Glomerular endothelial cell (primary cell): ENCODE results near the gene IL18BP. TPM values are rescaled to one million over a fixed set of nuclear protein-coding genes. Genes with fewer than 3 reads are reported as not detected.

Experiments used
- DNase-seq: peaks from one replicate; pipeline ENCODE4 v3.0.0-alpha.2; 2011; ENCODE audit warnings: low read depth, low spot score; ENCODE audit errors: extremely low read depth
- total RNA-seq: library from RNA; depleted of rRNA; stranded (reverse); fragments of >200 nt; gene quantifications from 2 replicates; pipeline ENCODE4 v1.2.3, GENCODE V29; 2015

Gene IL18BP
- total RNA-seq, 1 donor from 2014 or later = 14.8 TPM

DNA sequence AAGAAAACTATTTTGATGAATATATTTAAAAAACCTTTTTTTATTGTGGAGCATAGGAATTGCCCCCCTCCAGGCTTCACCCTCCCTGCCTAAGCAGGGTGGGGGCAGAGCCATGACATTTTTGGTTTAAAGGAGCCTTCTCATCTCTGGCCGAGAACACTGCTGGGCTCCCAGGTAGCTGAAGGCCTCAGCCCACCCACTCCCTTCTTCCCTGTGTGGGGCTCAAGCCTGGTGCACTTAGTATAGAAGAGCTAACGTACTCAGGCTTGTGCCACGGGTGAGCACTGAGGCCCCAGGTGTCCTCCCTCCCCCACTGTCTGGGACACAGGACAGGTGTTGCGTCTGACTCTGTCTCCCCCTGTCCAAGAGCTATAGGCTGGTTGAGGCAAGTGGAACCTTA lies 2.2 kb upstream of the IL18BP start:
- no peak for DNase-seq

DNA sequence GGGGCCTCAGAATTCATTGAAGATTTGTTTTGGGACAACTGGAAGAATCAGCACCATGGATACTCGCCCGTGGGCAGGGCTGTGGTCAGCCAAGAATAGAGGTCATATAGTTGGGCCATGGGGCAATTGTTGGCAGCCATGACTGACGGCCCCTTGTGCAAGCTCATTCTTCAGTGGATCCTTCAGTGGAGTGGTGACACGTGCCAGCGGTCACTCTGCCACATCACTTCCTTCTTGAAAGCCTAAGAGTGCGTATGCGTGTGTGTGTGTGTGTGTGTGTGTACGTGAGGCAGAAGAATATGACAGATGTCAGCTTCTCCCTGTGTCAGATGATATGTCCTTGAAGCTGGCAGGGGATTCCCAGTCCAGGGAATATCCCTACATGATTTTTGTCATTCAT lies 1.8 kb upstream of the IL18BP start:
- DNase-seq = no peak

DNA sequence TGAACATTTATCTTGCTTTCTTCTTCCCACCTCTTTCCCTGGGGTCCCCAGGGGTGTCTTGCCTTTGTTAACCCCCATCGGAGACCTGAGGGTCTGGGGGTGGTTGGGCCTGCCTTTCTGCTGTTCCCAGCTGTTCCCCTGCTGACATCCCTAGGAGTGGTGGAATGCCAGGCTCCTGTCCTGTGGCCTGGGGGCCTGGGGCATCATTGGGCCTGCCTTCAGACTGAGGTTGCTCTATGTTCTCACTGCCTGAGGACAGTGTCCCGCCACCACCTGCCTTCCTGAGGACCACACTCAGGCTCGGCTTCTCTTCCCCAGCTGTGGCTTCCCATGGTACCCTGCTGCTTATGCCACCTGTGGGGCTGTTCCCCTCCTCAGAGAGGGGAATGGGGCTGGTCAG lies 1.1 kb upstream of the IL18BP start:
- no peak for DNase-seq

DNA sequence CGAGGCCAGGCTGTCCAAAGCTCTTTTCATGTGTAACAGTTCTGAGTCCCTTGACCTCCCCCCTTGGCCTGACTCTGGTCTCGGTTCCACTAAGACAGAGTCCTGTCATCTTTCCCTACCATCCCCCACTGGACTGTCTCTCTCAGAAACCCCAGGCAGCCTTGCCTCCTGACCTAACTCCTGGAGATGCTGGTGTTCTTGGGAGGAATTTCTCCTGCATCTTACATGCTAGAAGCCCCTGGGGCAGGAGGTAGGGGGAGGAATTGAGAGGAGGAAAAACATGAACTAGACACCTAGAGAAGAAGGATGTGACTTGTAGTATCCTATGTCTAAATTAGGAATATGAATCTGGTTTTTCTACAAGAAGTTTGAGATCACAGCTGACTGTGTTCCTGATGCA lies 648 bp upstream of the IL18BP start:
- DNase-seq = no peak

DNA sequence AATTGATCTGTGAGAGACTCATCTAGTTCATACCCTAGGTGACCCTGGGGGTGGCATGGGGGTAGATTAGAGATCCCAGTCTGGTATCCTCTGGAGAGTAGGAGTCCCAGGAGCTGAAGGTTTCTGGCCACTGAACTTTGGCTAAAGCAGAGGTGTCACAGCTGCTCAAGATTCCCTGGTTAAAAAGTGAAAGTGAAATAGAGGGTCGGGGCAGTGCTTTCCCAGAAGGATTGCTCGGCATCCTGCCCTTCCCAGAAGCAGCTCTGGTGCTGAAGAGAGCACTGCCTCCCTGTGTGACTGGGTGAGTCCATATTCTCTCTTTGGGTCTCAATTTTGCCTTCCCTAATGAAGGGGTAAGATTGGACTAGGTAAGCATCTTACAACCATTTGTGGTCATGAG lies 653 bp downstream of the IL18BP start:
- no peak for DNase-seq

DNA sequence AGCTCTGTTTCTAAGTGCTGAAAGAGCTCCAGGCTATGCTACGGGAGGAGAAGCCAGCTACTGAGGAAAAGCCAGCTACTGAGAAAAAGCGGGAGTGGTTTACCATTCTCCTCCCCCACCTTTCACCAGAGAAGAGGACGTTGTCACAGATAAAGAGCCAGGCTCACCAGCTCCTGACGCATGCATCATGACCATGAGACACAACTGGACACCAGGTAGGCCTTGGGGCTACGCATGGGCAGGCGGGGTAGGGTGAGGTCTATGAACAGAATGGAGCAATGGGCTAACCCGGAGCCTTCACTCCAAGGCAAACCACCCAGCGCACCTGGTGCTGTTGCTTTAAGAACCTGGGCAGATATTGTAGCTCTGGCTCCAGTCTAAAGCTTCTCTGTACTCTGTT lies 1.1 kb downstream of the IL18BP start:
- DNase-seq = no peak

DNA sequence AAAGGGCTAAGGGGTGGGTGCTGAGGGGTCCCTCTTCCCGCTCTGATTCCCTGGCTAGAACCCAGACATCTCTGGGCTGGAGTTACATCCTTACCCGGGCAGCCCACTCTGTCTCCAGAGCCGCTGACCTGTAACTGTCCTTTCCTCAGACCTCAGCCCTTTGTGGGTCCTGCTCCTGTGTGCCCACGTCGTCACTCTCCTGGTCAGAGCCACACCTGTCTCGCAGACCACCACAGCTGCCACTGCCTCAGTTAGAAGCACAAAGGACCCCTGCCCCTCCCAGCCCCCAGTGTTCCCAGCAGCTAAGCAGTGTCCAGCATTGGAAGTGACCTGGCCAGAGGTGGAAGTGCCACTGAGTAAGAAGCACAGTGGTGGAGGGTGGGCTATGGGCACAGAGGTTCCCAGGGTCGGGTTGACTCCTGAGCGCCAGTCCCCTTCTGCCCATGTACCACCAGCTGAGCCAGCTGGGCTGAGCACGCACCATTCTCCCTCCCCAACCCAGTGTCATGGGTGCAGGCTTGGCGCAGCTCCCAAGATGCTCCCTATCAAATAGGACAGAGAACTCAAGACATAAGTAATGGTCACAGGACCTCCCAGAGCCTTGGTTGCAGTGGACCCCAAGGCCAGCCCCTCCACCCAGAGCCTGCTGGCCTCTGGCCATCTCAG lies 1.6 kb downstream of the IL18BP start:
- no peak for DNase-seq

DNA sequence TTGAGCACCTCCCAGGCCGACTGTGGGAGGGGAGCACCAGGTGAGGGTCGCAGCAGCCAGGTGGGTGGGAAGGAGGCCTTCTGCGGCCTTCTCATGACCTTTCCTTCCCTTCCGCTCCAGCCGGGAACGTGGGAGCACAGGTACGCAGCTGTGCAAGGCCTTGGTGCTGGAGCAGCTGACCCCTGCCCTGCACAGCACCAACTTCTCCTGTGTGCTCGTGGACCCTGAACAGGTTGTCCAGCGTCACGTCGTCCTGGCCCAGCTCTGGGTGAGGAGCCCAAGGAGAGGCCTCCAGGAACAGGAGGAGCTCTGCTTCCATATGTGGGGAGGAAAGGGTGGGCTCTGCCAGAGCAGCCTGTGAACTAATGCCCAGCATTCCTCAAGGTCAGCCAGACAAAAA lies 2.6 kb downstream of the IL18BP start:
- no peak for DNase-seq

DNA sequence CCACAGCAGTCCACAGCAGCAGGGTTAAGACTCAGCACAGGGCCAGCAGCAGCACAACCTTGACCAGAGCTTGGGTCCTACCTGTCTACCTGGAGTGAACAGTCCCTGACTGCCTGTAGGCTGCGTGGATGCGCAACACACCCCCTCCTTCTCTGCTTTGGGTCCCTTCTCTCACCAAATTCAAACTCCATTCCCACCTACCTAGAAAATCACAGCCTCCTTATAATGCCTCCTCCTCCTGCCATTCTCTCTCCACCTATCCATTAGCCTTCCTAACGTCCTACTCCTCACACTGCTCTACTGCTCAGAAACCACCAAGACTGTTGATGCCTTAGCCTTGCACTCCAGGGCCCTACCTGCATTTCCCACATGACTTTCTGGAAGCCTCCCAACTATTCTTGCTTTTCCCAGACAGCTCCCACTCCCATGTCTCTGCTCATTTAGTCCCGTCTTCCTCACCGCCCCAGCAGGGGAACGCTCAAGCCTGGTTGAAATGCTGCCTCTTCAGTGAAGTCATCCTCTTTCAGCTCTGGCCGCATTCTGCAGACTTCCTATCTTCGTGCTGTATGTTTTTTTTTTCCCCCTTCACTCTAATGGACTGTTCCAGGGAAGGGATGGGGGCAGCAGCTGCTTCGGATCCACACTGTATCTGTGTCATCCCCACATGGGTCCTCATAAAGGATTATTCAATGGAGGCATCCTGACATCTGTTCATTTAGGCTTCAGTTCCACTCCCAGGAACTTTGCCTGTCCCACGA lies 3.3 kb downstream of the IL18BP start:
- DNase-seq = no peak

DNA sequence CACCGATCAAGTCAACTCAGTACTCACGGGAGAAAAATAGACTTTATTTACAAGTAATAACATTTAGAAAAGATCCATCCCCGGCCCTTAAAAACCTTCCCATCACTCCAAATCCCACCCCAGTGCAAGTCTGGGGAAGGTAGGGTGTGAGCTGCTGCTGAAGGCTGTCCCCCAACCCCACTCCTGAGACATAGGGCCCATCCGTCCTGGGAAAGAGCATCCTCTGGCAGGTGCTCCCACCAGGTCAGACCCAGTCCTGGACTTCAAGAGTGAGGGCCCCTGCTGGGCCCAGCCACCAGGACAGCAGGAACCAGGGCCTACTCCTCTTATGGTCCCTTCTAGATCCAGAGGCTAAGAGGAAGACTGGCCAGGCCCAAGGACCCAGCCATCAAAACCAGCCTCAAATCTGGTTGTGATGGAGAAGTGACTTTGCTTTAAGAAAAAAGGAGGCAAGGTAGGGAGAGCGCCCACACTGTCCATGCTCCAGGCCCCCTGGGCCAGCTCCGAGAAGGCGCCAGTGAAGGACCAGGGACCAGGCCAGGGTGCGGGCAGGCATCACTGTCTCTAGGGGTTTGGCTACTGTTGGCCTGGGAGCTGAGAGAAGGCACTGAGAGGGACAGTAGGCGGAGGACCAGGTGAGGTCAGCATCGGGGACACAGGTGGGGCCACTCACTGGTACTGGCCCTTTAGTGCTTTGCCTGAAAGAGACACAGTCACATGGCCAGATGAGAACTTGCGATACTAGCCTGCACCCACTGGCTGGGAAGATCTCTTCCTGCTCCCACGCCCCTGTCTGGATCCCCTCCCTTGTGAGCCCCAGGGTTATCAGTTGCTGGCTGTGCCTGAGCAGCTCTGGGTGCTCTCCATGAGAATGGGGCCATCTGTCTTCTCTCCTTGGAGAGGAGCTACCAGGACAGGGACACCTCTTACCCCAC lies 4.4 kb downstream of the IL18BP start:
- no peak for DNase-seq

DNA sequence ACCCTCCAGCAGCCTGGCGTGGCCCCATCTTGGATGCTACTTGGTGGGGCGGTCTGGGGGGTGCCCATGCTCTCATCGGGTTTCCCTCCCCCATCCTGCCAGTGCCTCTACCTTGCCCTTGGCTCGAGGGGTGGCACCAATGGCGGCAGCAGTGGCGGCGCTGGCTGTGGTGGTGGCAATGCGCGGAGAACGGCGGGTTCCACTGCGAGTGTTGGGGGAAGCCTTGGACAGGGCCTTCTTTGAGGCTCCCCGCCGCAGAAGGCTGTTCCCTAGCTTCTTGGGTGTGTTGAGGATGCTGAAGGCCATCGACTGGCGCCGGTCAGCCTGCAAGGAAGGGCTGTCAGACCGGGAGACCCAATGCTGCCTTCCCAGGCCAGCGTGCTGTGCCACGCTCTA lies 5.1 kb downstream of the IL18BP start:
- no peak for DNase-seq

DNA sequence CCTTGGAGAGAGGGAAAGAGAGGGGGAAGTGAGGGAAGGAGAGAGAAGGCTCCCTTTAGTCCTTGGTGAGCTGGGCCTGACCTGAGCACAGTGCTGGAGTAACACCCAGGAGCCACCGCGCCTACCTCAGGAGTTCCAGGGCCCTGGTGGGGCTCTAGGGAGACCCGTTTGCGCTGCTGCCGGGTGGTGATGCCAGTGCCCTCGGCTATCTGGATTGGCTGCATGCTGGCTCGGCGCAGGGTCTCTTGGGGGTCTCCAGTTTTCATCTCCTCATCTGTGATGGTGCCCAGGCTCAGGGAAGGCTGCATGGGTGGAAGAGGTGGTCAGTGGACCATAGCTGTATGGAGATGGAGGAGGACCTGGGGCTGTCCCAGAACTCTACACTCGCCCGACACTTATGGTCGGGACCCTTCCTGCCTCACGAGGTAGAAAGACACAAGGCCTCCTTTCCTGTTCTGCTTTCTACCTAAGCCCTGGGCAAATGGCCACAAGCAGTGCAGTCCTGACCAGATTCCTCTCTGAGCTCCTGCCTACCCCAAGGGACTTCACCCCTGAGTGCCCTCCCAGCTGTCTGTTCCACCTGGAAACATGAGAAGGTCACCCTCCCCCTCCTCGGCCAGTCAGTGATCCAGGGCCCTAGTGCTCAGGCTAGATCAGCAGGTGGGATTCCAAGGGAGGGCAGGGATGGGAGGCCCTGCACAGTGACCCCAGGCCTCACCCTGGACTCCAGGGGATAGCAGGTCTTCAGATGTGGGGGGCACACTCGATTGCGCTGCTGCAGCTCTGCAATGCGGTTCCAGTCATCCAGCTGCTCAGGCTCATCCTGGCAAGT lies 6.0 kb downstream of the IL18BP start:
- DNase-seq = no peak

DNA sequence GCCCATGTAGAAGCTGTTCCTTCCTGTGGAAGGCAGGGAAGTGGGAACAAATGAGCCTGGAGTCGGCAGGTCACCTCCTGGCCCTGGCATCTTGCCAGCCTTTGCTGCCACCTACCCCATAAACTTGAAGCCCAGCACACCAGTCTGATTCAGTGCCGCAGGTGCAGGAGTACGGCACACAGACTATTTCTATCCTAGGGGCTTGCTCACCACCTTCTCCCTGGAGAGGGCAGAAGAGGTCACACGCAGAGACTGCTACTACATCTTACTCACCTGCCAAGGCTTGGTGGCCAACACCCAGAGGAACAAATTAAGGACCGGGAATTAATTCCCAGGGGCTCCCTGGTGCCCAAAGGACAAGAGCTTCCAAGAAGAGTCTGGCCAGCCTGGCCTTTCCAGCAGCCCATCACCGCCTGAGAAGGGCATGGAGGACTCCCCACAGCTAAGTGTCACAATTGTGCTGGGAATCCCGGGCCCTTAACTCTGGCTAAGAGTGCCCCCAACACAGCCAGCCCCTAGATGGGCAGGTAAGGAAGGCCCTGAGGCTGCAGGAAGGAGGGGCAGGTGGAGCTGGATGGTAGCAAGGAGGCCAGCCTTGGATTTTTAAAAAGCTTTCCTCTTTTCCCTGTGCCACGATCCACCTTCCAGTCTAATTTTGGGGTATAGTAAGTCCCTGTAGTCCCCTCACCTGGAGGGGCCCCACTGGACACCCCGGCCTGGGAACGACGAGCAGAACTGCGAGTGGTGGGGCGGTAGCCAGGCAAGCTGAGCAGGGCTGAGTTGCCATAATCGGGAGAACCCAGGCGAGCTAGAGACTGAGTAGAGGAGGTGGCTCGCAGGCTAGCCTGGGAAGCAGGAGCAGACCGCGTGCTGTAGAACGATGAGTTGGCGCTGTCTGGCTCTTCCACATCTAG lies 6.9 kb downstream of the IL18BP start:
- DNase-seq = no peak

DNA sequence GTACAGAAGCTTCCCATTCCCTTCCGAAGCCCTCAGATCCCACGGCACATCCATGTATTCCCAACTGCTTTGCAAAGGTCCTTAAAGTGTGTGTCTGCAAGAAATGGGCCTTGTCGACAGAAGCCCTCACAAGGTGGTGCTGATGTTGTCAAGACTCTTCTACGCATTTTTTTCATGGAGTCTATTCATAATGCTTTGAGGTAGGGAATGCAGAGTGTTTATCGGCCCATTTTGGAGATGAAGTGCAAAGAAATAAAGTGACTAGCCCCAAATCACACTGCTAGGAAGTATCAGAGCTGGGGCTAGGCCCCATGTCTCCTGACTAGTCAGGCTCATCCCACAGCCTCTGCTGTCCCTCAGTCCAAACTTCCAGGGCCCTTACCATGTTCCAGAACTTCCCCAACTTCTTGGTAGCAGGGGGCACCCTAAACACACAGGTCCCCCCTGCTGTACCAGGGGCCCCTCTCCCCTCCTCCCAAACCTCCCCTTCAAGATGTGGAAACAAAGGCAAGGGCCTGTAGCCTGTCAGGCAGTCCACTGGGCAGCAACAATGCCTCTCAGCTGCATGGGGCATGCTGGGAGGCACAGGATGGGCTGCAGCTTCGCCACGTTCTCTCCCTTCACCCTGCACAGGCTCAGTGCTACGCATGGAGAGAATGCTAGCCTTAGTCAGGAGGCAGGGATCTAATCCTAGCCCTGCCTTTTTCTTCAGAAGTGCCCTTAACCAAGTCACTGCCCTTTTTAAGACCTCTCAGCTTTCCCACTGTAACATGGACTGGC lies 7.8 kb downstream of the IL18BP start:
- DNase-seq = no peak

DNA sequence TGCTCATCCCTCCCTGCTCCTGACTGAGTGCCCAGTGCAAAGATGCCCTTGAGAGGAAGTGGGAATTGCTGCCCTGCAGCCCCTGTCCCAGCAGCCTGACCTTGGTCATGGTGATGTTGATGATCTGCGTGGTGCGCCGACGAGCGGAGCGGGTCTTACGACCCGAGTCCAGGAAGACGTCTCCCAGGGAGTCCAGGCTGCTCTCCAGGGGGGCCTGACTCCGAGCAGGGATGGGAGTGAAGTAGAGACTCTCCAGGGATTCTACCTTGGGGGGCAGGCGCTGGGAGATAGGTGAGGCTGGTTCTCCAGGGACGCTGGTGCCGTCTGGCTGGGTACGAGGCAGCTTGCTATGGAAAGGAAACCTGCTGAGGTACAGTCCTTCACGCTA lies 8.4 kb downstream of the IL18BP start:
- no peak for DNase-seq

DNA sequence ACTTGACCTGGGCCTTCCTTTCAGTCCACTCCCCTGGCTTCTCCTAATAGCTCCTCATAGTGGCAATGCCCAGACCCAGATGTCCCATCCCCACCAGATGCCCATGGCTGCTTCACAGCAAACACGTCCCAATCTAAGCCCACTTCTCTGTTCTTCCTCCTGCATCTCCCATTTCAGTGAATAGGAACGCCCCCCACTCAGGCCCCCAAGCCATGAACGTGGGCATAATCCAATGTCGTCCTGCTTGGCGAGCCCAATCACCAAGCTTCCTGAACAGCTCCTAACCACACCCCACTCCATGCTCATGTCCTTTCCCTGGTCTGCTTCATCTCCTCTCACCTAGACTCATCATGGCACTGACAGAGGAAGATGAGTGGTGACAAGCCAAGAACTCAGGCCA lies 8.9 kb downstream of the IL18BP start:
- no peak for DNase-seq

DNA sequence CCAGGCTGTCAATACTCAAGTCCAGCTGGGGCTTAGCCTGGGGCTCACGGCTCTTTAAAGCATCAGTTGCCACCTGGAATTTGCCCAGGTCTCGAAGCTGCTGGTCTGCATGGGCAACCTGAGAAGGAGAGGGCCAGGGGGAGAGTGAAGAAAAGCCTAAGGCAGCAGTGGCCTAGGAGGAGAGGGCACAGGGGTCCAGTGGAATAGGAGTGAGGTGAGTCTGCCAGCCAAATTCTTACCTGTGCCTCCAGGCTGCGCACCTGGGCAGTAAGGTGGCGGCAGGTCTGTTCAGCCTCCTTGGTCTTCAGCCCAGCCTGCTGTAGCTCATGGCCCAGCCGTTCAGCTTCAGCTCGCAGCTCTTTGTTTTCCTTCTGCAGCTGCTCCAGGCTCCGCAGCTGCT lies 10.0 kb downstream of the IL18BP start:
- no peak for DNase-seq

DNA sequence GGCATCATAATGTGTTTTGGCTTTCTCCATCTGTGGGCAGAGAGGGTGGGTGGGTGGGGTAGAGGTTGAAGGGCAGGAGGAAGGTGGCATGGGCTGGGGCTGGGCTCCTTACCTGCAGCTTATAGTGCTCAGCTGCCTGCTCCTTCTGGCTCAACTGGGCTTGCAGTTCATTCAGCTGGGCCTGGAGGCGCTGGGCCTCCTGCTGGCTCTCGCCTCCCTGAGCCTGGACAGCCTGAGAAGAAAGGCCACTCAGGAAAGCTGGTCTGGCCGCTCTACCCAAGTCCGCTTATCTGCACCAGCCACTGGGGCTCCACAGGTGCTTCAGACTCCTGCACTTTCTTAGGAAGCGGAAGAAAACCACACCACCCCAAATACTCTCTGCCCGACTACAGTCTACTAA lies 10.4 kb downstream of the IL18BP start:
- DNase-seq = no peak
